HepG2 (cell line): ENCODE measurements around the gene MOK. TPM values are rescaled to one million over a fixed set of nuclear protein-coding genes. Genes with fewer than 3 reads are reported as not detected.

ENCODE experiments used
- AKAP8 ChIP-seq: sonication (generic); formaldehyde crosslinking; IDR thresholded peaks from 2 replicates; pipeline ENCODE4 v1.5.1; 2020; ENCODE audit warnings: mild to moderate bottlenecking, missing genetic modification reagents
- CBFB ChIP-seq: sonication (generic); formaldehyde crosslinking; IDR thresholded peaks from 2 replicates; pipeline ENCODE4 v1.4.0; 2020; ENCODE audit warnings: missing genetic modification reagents
- CREB3 ChIP-seq: sonication (generic); formaldehyde crosslinking; IDR thresholded peaks from 2 replicates; pipeline ENCODE4 v1.5.0; 2020; ENCODE audit warnings: missing genetic modification reagents
- DBP ChIP-seq: sonication (generic); formaldehyde crosslinking; IDR thresholded peaks from 2 replicates; pipeline ENCODE4 v1.4.0; 2020; ENCODE audit warnings: missing genetic modification reagents; ENCODE audit errors: not compliant biosample characterization
- E2F1 ChIP-seq: sonication (generic); formaldehyde crosslinking; IDR thresholded peaks from 2 replicates; pipeline ENCODE4 v1.5.0; 2020; ENCODE audit warnings: missing genetic modification reagents
- HNF4G ChIP-seq, 2 experiments: sonication (generic) in 1 of 2; formaldehyde crosslinking in 1 of 2; IDR thresholded peaks; 2 replicates each; pipeline versions ENCODE4 v1.4.0 to v1.6.1; 2011 to 2020; ENCODE audit warnings: borderline replicate concordance in 2 of 2, low read depth in 2 of 2, mild to moderate bottlenecking in 2 of 2, low read length in 1 of 2, missing genetic modification reagents in 1 of 2, moderate library complexity in 1 of 2
- IRF9 ChIP-seq: sonication (generic); formaldehyde crosslinking; IDR thresholded peaks from 2 replicates; pipeline ENCODE4 v1.8.0; 2022; ENCODE audit warnings: missing genetic modification reagents, mild to moderate bottlenecking, borderline replicate concordance
- MYNN ChIP-seq: sonication (generic); formaldehyde crosslinking; IDR thresholded peaks from 2 replicates; pipeline ENCODE4 v1.4.0; 2020; ENCODE audit warnings: mild to moderate bottlenecking, low read depth, missing genetic modification reagents
- NFE2L2 ChIP-seq: fragments of 150-350 bp; IDR thresholded peaks from 2 replicates; pipeline ENCODE4 v1.6.1; 2014; ENCODE audit warnings: low read length
- NR2F1 ChIP-seq, 2 experiments: fragments of 450-650 bp in 1 of 2; formaldehyde crosslinking in 1 of 2; IDR thresholded peaks; 2 replicates each; pipeline versions ENCODE4 v1.5.0 to v1.6.1; 2016 to 2020; ENCODE audit warnings: mild to moderate bottlenecking in 1 of 2, missing compliant biosample characterization in 1 of 2, missing genetic modification reagents in 1 of 2, moderate library complexity in 1 of 2
- RNF219 ChIP-seq: sonication (generic); formaldehyde crosslinking; IDR thresholded peaks from 2 replicates; pipeline ENCODE4 v1.5.0; 2020; ENCODE audit warnings: mild to moderate bottlenecking, missing genetic modification reagents
- SNAPC2 ChIP-seq: sonication (generic); formaldehyde crosslinking; IDR thresholded peaks from 2 replicates; pipeline ENCODE4 v1.8.1; 2022; ENCODE audit warnings: mild to moderate bottlenecking, missing genetic modification reagents
- TGIF2 ChIP-seq: IDR thresholded peaks from 2 replicates; pipeline ENCODE4 v1.6.1; 2016; ENCODE audit warnings: control low read depth, missing compliant biosample characterization
- TMF1 ChIP-seq: sonication (generic); formaldehyde crosslinking; IDR thresholded peaks from 2 replicates; pipeline ENCODE4 v1.8.1; 2022; ENCODE audit warnings: low read depth, missing genetic modification reagents
- TOPORS ChIP-seq: sonication (generic); formaldehyde crosslinking; IDR thresholded peaks from 2 replicates; pipeline ENCODE4 v1.8.0; 2023; ENCODE audit warnings: mild to moderate bottlenecking, missing genetic modification reagents
- YY1 ChIP-seq: IDR thresholded peaks from 2 replicates; pipeline ENCODE4 v1.6.1; 2011; ENCODE audit warnings: low read length, low read depth, moderate library complexity, mild to moderate bottlenecking; ENCODE audit not compliant: insufficient read depth, insufficient replicate concordance
- ZBTB25 ChIP-seq: IDR thresholded peaks from 2 replicates; pipeline ENCODE4 v1.6.1; 2018; ENCODE audit warnings: missing genetic modification reagents
- ZNF431 ChIP-seq: sonication (generic); formaldehyde crosslinking; IDR thresholded peaks from 2 replicates; pipeline ENCODE4 v1.9.0; 2022; ENCODE audit warnings: missing genetic modification reagents, low read depth, mild to moderate bottlenecking, borderline replicate concordance
- polyA plus RNA-seq, 8 experiments: library from polyadenylated mRNA; depleted of rRNA in 3 of 8; stranded (reverse) in 7 of 8; unstranded in 1 of 8; fragments of >200 nt; fragmentation: Illumina TruSeq in 4 of 8; extraction: Trizol in 4 of 8; gene quantifications; 2 replicates each; pipeline versions ENCODE4 v1.2.1 to v1.2.3, GENCODE V29; 2011 to 2016; ENCODE audit warnings: low read depth in 4 of 8, missing spikeins in 1 of 8, mixed read lengths in 1 of 8; ENCODE audit not compliant: insufficient read depth in 1 of 8
- total RNA-seq, 5 experiments: library from RNA; depleted of rRNA; stranded (reverse); fragments of >200 nt; fragmentation: Illumina TruSeq; extraction: Trizol; gene quantifications; 2 replicates each; pipeline ENCODE4 v1.2.3, GENCODE V29; 2016; ENCODE audit warnings: low read depth in 1 of 5

The MOK gene
- total and polyA plus RNA-seq, 2 of the 13 experiments (the other 11 are each of a cell fraction or from before 2014, with no cell fraction given) = 15.3 to 16.9 TPM

GRCh38 chr14:102262929-102263462 lies 42.0 kb downstream of the MOK start (continued):
- TF ChIP-seq E2F1 (no peak), MYNN (CRISPR knock-in tag) (0 out of 2 replicates have a peak, but pooled peaks have one; percentile 58), TOPORS (CRISPR knock-in tag) (no peak), RNF219 (CRISPR knock-in tag) (no peak), ZBTB25 (CRISPR knock-in tag) (no peak), AKAP8 (CRISPR knock-in tag) (no peak), DBP (no peak), CREB3 (CRISPR knock-in tag) (0 out of 2 replicates have a peak, but pooled peaks have one; percentile 75), ZNF431 (CRISPR knock-in tag) (no peak), TGIF2 (CRISPR knock-in tag) (no peak), NR2F1 (CRISPR knock-in tag; IDR thresholded peaks at IDR 0.05) (no peak), HNF4G (IDR thresholded peaks at IDR 0.05; ENCODE audit: borderline replicate concordance, low read depth, low read length) (no peak), HNF4G (CRISPR knock-in tag; IDR thresholded peaks at IDR 0.05; ENCODE audit: borderline replicate concordance, low read depth) (no peak), NFE2L2 (no peak), IRF9 (CRISPR knock-in tag) (no peak), YY1 (peak; percentile 33), TMF1 (CRISPR knock-in tag) (no peak), CBFB (no peak), SNAPC2 (CRISPR knock-in tag) (0 out of 2 replicates have a peak, but pooled peaks have one; percentile 23)
